Measurements from ENCODE around the gene GARIN5A. TPM values are rescaled to one million over a fixed set of nuclear protein-coding genes. Genes with fewer than 3 reads are reported as not detected.

The GARIN5A gene
- total and polyA plus RNA-seq, 8 donors, result 0.55 to 3.1 (median 1.4) TPM; not detected in 2

DNA sequence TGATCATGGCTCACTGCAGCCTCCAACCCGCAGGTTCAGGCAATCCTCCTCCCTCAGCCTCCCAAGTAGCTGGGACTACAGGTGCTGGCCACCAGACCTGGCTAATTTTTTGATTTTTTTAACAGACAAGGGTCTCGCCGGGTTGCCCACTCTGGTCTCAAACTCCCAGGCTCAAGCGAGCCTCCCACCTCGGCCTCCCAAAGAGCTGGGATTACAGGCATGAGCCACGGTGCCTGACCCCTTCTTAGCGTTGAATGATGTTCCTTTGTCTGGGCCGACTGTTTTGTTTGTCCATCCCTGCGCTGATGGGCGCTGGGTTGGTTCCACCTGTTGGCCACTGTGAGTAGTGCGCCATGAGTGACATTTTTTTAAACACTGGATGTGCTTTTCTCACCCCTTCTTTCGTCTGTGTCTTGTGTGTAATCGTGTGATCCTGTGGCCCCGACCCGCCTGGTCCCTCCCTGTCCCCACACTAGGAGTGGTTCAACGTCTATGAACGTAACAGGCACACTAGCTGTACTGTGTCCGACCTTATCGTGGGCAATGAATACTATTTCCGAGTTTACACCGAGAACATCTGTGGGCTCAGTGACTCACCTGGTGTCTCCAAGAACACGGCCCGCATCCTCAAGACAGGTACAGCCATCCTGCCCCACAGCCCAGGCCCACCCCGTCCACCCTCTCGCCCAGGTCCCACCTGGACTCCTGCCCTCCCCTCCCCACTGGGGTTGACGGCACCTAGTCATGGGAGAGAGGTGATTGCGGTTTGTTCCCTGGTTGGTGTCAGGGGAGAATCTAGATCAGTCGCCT, 15.4 kb downstream of the GARIN5A start:
- Histone ChIP-seq H3K9me3 (no peaks in the 10 kb centered on the region), H3K4me1 (peaks cover 0 to 1% (median 0%) of the 10 kb centered on the region in 4 donors), H3K27me3 (peaks cover 0 to 80% (median 31%) of the 10 kb centered on the region in 3 donors), H3K27ac (no peak overlapping the region), H3K4me3 (no peak overlapping the region), H3K36me3 (no peaks in the 10 kb centered on the region)
- 31 to 32% (median 31%) methylated on average over 26 to 28 of the region's 28 CpGs for WGBS, 5 donors
- TF ChIP-seq, protein P1, sequence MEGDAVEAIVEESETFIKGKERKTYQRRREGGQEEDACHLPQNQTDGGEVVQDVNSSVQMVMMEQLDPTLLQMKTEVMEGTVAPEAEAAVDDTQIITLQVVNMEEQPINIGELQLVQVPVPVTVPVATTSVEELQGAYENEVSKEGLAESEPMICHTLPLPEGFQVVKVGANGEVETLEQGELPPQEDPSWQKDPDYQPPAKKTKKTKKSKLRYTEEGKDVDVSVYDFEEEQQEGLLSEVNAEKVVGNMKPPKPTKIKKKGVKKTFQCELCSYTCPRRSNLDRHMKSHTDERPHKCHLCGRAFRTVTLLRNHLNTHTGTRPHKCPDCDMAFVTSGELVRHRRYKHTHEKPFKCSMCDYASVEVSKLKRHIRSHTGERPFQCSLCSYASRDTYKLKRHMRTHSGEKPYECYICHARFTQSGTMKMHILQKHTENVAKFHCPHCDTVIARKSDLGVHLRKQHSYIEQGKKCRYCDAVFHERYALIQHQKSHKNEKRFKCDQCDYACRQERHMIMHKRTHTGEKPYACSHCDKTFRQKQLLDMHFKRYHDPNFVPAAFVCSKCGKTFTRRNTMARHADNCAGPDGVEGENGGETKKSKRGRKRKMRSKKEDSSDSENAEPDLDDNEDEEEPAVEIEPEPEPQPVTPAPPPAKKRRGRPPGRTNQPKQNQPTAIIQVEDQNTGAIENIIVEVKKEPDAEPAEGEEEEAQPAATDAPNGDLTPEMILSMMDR (IDR thresholded peaks at IDR 0.05), result peak in 5 of 7 experiments; percentile 69 to 83 (median 80)
- TF ChIP-seq POLR2A (IDR thresholded peaks at IDR 0.05), result no peak
- intact Hi-C loops (cut with DNase I; ENCODE audit: low total_unique reads), result no loop called here
- peak; percentile 62 to 84 for DNase-seq

DNA sequence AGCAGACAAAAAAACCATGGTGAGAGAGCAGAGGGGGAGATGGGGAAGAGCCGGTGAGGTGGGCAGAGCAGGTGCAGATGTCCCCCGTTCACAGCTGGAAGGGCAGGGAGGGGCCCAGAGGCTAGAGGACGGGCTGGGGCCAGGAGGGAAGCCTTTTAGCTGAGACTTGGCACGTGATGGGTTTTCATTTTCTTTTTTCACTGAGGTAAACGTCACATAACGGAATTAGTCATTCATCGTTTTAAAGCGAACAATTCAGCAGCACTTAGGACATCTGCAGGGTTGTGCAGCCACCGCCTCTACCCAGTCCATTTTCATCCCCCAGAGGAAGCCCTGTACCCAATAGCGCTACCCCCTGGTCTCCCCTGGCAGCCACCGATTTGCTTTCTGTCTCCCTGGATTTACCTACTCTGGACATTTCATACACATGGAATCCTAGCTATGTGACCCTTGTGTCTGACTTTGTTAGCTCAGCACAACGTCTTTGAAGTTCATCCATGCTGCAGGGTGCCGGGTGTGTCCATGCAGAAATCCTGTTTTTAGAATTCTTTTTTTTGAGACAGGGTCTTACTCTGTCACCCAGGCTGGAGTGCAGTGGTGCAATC, 16.4 kb downstream of the GARIN5A start:
- WGBS, 5 donors, result 19 to 23% (median 22%) methylated on average over 13 of the region's 13 CpGs
- Histone ChIP-seq H3K9me3 (no peaks in the 10 kb centered on the region), H3K4me3 (no peak overlapping the region), H3K27me3 (peaks cover 0 to 72% (median 31%) of the 10 kb centered on the region in 3 donors), H3K27ac (no peak overlapping the region), H3K36me3 (no peaks in the 10 kb centered on the region), H3K4me1 (no peaks in the 10 kb centered on the region)
- no peak for DNase-seq
- TF ChIP-seq POLR2AphosphoS5 (IDR thresholded peaks at IDR 0.05) (no peak), POLR2A (IDR thresholded peaks at IDR 0.05) (no peak), EP300 (IDR thresholded peaks at IDR 0.05) (no peak)
- TF ChIP-seq, protein P1 (IDR thresholded peaks at IDR 0.05), result no peak
- intact Hi-C loops (cut with DNase I; ENCODE audit: low total_unique reads), result no loop called here

DNA sequence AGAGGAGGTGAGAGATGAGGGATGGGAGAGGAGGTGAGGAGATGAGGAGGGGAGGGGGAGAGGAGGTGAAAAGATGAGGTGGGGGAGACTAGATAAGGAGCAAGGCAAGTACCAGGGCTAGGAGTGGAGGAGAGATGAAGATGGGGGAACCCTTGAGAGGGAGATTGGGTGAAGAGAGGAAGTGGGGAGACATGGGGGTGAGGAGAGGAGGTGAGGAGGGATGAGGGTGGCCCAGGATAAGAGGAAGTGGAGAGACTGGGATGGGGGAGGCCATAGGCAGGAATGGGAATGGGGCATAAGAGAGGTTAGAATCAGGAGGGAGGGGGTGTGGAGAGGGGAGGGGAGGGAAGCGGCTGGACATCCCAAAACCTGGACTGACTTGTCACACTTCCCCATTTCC, 17.0 kb downstream of the GARIN5A start:
- 43 to 71% (median 55%) methylated on average over 1 of the region's 1 CpG for WGBS, 5 donors
- Histone ChIP-seq H3K4me1 (no peaks in the 10 kb centered on the region), H3K27ac (no peak overlapping the region), H3K36me3 (no peaks in the 10 kb centered on the region), H3K27me3 (peaks cover 0 to 66% (median 31%) of the 10 kb centered on the region in 3 donors), H3K4me3 (no peak overlapping the region), H3K9me3 (no peaks in the 10 kb centered on the region)
- intact Hi-C loops (cut with DNase I; ENCODE audit: low total_unique reads), result loop anchor here (5.0 kb wide), 1 partner anchor 92 kb away; the partner anchor contains the start of gene NAPSA
- TF ChIP-seq EP300 (IDR thresholded peaks at IDR 0.05) (no peak), POLR2AphosphoS5 (IDR thresholded peaks at IDR 0.05) (no peak), POLR2A (IDR thresholded peaks at IDR 0.05) (no peak)
- TF ChIP-seq, protein P1 (IDR thresholded peaks at IDR 0.05), result no peak
- DNase-seq, result no peak

DNA sequence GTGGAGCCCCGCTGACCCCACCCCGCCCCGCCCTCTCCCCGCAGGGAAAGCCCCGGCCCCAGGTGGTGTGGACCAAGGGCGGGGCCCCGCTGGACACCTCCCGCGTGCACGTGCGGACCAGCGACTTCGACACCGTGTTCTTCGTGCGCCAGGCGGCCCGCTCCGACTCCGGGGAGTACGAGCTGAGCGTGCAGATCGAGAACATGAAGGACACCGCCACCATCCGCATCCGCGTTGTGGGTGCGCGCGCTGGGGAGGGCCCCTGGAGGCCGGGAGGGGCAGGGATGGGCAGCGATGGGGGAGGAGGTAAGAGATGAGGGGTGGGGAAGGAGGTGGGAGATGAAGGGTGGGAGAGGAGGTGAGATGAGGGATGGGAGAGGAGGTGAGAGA, 17.6 kb downstream of the GARIN5A start:
- Histone ChIP-seq H3K9me3 (no peaks in the 10 kb centered on the region), H3K4me3 (no peak overlapping the region)
- WGBS, 5 donors, result 49 to 85% (median 55%) methylated on average over 4 to 32 of the region's 32 CpGs

More for the DNA sequence above, 17.6 kb downstream of the GARIN5A start:
- TF ChIP-seq POLR2A (IDR thresholded peaks at IDR 0.05), result no peak
- TF ChIP-seq EP300 (IDR thresholded peaks at IDR 0.05), result no peak
- no peak for TF ChIP-seq POLR2AphosphoS5 (IDR thresholded peaks at IDR 0.05)
- TF ChIP-seq, protein P1 (IDR thresholded peaks at IDR 0.05), result no peak
- DNase-seq, result no peak
- no peak overlapping the region for H3K27ac ChIP-seq
- no peaks in the 10 kb centered on the region for H3K36me3 ChIP-seq
- H3K4me1 ChIP-seq, result no peaks in the 10 kb centered on the region
- H3K27me3 ChIP-seq, result peaks cover 0 to 60% (median 31%) of the 10 kb centered on the region in 3 donors
- intact Hi-C loops (cut with DNase I; ENCODE audit: low total_unique reads), result loop anchor here (5.0 kb wide), 1 partner anchor 92 kb away; the partner anchor contains the start of gene NAPSA
